AG10803 (cell line): ENCODE data around the gene NUFIP1.

ENCODE experiments used
- DNase-seq: peaks from one replicate; pipeline ENCODE4 v3.0.0; 2010; ENCODE audit warnings: low read depth
- H3K4me3 ChIP-seq: 2 replicates; pipeline ENCODE4 v1.5.1; 2011; ENCODE audit warnings: mild to moderate bottlenecking, low read length, control low read depth
- TF ChIP-seq, protein P1 (sequence below): conservative IDR thresholded peaks from 2 replicates; pipeline ENCODE4 v1.5.1; 2011; ENCODE audit warnings: mild to moderate bottlenecking, low read length, control low read depth, inconsistent platforms

Gene NUFIP1

DNA sequence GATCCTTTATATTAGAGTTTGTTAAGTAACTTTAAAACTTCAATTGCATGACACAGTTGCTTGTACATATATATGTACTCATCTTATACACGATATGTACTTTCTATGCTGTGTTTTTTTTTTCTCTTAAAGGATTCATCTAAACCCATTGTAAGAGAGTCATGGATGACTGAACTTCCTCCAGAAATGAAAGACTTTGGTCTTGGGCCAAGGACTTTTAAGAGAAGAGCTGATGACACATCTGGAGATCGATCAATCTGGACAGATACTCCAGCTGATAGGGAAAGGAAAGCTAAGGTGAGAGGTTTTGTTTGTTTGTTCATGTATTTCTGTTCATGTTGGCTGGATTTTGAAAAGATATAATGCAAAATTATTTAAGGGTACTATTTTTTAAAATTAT lies 26.0 kb upstream of the NUFIP1 start:
- H3K4me3 ChIP-seq, result no peak overlapping the region
- TF ChIP-seq, protein P1, sequence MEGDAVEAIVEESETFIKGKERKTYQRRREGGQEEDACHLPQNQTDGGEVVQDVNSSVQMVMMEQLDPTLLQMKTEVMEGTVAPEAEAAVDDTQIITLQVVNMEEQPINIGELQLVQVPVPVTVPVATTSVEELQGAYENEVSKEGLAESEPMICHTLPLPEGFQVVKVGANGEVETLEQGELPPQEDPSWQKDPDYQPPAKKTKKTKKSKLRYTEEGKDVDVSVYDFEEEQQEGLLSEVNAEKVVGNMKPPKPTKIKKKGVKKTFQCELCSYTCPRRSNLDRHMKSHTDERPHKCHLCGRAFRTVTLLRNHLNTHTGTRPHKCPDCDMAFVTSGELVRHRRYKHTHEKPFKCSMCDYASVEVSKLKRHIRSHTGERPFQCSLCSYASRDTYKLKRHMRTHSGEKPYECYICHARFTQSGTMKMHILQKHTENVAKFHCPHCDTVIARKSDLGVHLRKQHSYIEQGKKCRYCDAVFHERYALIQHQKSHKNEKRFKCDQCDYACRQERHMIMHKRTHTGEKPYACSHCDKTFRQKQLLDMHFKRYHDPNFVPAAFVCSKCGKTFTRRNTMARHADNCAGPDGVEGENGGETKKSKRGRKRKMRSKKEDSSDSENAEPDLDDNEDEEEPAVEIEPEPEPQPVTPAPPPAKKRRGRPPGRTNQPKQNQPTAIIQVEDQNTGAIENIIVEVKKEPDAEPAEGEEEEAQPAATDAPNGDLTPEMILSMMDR, result no peak

DNA sequence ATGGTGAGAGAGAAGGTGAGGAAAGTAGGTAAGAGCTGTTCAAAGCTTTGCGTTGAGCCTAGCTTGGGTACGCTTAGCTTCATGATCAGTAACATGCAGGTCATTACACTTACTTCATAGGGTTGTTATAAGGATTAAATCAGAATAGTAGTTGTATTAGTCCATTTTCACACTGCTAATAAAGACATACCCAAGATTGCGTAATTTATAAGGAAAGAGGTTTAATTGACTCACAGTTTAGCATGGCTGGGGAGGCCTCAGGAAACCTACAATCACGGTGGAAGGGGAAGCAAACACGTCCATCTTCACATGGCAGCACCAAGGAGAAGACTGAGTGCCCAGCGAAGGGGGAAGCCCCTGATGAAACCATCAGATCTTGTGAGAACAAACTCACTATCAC lies 21.9 kb upstream of the NUFIP1 start:
- TF ChIP-seq, protein P1, result no peak
- no peak for DNase-seq
- H3K4me3 ChIP-seq, result no peak overlapping the region

More for the DNA sequence above, 26.0 kb upstream of the NUFIP1 start:
- DNase-seq, result no peak

DNA sequence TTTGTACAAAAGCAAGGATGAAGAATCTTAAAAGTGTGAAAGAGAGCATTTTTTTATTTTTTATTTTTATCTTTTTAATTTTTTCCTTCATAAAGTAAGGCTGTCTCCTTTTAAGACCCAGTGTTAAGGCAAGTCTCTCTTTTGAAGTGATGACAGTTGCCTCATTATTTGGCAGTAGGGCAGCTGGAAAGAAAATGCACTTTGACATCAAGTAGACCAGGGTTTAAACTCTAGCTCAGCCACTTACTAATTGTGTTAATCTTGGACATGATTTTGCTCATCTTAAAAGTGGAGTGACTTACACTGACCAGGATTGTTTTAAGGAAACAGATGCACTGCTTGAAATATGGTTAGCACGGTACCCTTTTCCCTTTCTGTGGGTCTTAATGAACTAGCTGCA lies 18.6 kb upstream of the NUFIP1 start:
- no peak for DNase-seq
- TF ChIP-seq, protein P1, result no peak
- H3K4me3 ChIP-seq, result no peak overlapping the region

DNA sequence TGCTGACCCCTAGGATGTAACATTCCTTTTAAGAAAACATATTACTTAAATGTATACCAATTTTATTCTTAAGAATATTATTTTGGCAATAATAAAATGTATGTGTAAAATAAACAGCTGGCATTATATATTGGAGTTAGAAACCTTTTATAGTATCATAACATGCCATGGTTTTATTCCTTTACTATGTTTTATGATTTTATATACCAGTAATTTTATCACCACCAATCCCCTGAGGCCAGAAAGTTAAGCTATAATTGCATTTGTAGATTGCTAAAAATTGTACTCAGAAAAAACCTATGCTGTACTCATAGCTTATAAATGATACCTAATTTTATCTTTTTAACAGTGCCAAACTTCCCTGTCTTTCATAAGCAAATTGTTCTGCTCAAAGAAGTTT lies 18.0 kb upstream of the NUFIP1 start:
- no peak for DNase-seq
- H3K4me3 ChIP-seq, result no peak overlapping the region
- TF ChIP-seq, protein P1, result no peak

DNA sequence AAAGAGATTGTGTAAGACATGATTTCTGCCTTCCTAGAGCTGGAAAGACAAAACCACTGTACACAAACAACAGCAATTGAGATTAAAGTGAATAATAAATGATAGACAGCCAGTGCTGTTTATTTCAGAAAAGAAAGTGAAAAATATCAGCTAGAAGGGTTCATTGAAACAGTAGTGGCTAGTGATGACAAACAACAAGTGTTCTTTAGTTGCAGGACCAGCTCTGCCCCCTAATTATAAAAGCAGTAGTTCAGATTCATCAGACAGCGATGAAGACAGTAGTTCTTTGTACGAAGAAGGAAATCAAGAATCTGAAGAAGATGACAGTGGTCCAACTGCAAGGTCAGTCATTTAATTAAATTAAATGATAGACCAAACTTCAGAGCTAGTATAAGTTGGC lies 14.8 kb upstream of the NUFIP1 start:
- H3K4me3 ChIP-seq, result no peak overlapping the region
- TF ChIP-seq, protein P1, result no peak
- no peak for DNase-seq

DNA sequence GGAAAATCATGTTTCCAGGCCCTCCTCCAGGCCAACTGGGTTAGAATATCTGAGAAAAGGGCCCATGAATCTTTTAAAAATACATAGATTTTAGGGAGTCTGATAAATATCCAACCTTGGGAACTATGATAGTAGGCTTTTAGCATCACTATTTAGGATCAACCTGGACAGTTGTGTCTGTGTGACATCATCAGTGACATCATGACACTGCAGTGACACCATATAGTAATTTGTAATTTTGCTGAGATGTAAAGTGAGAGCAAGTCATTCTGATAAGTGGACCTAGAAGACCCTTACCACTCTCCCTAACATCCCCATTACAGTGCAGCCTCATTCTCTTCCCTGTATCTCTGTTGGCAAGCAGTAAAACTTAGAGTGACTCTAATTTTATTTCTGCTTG lies 14.1 kb upstream of the NUFIP1 start:
- TF ChIP-seq, protein P1, result no peak
- H3K4me3 ChIP-seq, result no peak overlapping the region
- DNase-seq, result no peak

DNA sequence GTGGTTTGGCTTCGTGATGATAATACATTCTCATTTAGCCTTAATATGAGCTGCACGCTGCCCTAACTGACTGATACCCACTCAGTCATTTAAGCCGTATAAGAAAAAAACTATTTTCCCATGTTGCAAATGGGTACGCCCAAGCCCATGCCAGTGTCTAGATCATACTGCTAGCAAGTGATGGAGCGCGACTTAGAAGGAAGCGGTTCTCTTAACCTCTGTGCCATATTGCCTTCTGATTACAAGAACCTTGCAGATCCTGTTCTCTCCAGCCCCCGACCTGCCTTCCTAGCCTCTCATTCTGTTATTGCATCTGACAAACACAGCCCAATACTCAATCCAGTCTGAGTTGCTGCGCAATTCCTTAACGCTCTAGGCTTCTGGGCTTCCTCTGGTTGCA lies 670 bp upstream of the NUFIP1 start:
- DNase-seq, result peak; percentile 3
- peak overlapping the region; percentile 96 for H3K4me3 ChIP-seq
- TF ChIP-seq, protein P1, result no peak
